ENCODE data around the gene SLC18A2.
"Not testable (repeated sequence)": the region's sequence is repeated elsewhere in the genome, so short reads cannot be mapped to it uniquely, and the experiment has no call there.

Gene SLC18A2

GRCh38 chr10:117240621-117241529, at the start of gene SLC18A2:
Gene SLC18A2 (plus strand): TSS chr10:117241114. CDS start chr10:117241694, 580 bp downstream.
- DNase-seq (ENCODE audit: low read depth in 2 of 2, low spot score in 1 of 2) = no peak

GRCh38 chr10:117197189-117197588, 43.7 kb upstream of the SLC18A2 start, which contains the start of gene KCNK18:
Gene KCNK18 (plus strand): TSS chr10:117197489. CDS start chr10:117197489, 0 bp downstream.
- DNase-seq (ENCODE audit: low read depth in 2 of 2, low spot score in 1 of 2) = no peak

DNA sequence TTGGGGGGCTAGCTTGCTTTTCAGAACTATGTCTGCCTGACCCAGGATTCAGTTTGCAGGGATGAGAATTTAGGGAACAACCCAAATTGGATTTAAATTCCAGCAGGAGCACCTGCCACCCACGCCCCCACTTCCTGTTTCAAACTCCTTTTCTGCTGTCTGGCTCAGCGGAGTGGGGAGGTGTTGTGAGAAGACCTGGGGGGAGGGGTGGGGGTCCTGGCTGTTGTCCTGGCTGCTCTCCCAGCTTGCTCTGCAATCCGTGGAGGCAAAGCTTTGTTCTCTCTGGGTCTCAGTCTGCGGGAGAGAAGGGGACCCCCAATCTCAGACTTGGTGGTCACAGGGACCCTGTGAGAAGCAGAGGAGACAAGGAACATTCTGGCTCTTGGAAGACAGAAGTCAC, 42.8 kb upstream of the SLC18A2 start:
- no peak for DNase-seq (ENCODE audit: low read depth in 2 of 2, low spot score in 1 of 2)

GRCh38 chr10:117201826-117202225, 39.1 kb upstream of the SLC18A2 start:
- no peak for DNase-seq (ENCODE audit: low read depth in 2 of 2, low spot score in 1 of 2)

DNA sequence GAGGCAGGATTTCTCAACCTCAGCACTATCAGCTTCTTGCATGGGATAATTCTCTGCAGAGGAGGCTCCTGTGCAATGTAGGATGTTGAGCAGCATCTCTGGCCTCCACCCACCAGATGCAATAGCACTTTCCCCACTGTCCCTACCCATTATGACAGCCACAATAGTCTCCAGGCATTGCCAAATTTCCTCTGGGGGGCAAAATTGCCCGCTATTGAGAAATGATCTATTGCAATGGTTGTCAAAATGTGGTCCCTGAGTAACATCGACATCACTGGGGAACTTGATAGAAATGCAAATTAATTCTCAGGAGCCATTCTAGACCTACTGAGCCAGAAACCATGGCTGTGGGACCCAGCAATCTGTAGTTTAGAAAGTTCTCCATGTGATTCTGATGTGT, 36.6 kb upstream of the SLC18A2 start:
- DNase-seq (ENCODE audit: low read depth in 2 of 2, low spot score in 1 of 2) = no peak

DNA sequence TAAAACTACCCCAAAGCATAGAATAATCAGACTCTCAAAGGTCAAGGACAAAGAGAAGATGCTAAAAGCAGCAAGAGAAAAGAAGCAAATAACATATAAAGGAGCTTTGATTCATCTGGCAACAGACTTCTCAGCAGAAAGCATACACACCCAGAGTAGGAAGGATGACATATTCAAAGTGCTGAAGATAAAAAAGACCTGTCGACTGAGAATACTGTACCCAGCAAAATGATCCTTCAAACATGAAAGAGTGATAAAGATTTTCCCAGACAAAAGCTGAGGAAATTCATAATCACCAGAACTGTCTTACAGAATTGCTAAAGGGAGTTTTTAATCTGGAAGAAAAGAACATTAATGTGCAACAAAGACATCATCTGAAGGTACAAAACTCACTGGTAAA, 28.7 kb upstream of the SLC18A2 start:
- no peak for DNase-seq (ENCODE audit: low read depth in 2 of 2, low spot score in 1 of 2)

DNA sequence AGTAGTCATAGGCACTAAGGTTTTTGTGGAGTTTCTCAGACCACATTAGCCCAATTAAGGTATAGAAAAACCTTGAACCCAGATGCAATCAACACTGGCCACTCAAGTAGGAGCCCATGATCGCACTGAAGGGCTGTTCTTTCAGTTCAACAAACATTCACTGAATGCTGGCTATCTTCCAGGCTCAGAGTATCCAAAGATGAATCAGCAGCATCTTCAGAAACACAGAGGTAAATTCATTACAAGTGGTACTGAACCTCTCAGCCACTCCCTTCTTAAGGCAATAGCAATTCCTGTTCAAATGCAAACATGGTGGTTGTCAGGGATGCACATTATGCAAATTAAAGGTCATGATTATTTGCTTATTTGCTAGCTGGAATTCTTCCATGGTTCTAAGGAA, 26.5 kb upstream of the SLC18A2 start:
- no peak for DNase-seq (ENCODE audit: low read depth in 2 of 2, low spot score in 1 of 2)

DNA sequence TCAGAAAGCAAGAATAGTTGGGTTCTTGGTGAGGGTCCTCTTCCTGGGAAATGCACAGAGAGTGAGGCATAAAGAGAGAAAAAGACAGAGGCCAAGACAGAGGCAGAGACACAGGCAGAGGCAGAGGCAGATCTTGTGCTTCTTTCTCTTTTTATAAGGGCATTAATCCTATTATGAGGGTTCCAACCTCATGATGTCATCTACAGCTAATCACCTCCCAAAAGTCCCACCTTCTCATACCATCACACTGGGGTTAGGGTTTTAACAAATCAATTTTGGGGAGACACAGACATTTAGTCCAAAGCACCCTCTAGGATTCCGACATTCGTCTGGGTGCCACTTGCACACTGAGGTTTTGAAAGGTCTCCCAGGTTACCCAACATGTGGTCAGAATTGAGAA, 25.8 kb upstream of the SLC18A2 start:
- no peak for DNase-seq (ENCODE audit: low read depth in 2 of 2, low spot score in 1 of 2)

DNA sequence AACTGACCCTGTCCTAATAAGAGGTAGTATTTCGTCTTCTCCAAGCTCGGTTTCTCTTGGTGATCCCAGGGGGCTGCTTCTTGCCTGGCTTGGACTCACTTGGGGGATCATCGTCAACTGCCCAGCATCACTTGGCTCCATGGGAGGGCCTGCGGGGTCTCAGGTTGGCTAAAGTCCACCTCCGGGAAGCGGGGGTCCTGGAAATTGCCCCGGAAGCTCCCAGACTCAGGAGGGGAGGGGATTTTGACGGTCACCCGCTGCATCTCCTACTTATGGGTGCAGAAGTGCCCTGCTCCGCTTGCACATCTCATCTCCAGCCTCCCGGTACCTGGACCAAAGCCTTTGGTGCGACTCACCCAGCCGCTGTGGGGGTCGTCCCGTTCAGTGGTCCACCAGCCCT, 24.9 kb upstream of the SLC18A2 start:
- no peak for DNase-seq (ENCODE audit: low read depth in 2 of 2, low spot score in 1 of 2)

GRCh38 chr10:117216611-117217195, 24.2 kb upstream of the SLC18A2 start:
- DNase-seq (ENCODE audit: low read depth in 2 of 2, low spot score in 1 of 2) = peak; percentile 34 to 36

DNA sequence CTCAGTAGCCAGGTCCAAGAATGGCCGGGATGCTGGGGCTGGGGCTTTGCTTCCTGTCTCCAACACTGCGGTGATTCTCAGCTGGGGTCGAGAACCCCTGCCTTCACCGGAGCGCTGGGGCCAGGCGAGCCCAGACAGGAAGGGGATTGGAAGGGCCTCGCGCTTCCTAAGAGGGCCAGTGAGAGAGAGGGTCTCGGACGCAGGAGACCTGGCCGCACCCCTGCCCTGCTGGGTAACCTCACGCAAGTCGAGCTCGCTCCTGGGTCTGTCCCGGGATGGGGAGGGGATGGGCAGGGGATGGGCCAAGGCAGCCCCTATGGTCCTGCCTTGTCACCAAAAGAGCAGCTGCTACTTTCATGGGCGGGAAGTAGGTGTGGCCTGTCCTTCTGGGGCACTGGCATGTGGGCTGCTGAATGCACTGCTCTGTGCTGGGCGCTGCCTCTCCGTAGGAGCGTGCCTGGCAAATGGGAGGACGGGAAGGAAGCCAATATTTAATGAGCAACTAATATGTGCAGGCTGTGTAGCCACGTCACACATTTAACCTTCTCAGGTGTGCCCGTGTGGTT, 23.6 kb upstream of the SLC18A2 start:
- no peak for DNase-seq (ENCODE audit: low read depth in 2 of 2, low spot score in 1 of 2)

GRCh38 chr10:117218654-117219053, 22.3 kb upstream of the SLC18A2 start:
- DNase-seq (ENCODE audit: low read depth in 2 of 2, low spot score in 1 of 2) = no peak

DNA sequence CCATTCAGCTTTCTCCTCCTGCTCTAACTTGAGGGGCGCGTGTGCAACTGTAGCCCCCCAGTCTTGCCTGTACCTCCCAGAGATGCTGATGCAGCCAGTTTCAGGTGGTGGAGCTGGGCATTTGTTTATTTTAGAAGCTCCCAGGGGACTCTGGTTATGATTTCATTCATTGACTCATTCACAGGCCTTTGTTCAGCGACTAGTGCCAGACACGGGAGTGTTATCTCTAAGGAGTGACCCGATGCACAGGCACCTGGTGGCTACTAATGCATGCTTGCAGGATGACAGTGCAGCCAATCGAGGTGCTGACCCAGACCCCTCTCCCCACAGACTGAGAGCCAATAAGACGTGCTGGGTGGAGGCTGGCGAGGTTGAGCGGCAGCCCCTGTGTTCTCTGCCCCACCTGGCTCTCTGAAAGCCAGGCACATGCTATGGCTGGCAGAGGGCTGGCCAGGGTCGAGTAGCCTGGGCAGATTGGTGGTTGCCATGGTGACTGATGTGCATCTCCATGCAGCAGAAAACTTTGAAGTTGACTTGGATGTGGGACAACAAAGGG, 19.7 kb upstream of the SLC18A2 start:
- DNase-seq (ENCODE audit: low read depth in 2 of 2, low spot score in 1 of 2) = no peak

DNA sequence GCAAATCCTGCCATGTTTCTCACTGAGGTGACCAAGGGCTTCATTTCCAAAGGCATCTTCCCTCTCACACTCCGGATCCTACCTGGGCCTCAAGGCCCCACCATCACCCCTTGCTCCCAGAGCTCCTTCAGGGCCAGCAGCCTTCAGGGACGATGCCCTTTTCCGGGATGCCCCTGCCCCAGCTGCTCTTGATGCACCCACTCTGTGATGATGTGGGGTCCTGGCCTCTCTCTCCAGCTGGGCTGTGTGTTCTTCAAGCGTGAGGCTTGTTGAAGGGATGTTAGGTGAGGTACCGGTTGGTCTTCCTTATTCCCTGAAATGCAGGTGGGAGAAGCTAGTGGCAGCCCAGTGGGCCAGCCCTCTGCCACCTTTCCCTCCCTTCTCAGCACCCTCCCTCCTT, 18.4 kb upstream of the SLC18A2 start:
- no peak for DNase-seq (ENCODE audit: low read depth in 2 of 2, low spot score in 1 of 2)

- no peak for DNase-seq (ENCODE audit: low read depth in 2 of 2, low spot score in 1 of 2)
Measured at GRCh38 chr10:117222976-117223692, 17.8 kb upstream of the SLC18A2 start.

- no peak for DNase-seq (ENCODE audit: low read depth in 2 of 2, low spot score in 1 of 2)
Measured at GRCh38 chr10:117223693-117224430, 17.1 kb upstream of the SLC18A2 start.

DNA sequence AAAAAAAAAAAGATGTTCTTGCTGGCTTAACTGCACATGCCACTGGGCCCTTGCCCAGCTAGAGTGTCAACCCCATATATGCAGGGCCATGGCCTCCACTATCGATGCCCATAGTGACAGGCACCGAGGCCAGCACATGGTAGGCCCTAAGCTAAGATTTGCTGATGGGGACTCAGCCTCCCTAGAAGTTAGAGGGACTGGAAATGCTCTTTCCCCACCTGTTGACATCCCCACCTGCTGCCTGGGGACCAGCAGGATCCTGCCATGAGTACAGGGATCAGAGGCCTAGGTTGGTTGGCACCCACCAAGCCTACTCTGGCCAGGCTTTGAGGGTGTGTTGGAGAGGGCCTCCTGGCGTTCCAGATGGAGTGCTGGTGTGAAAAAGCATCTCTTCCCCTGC, 16.0 kb upstream of the SLC18A2 start:
- no peak for DNase-seq (ENCODE audit: low read depth in 2 of 2, low spot score in 1 of 2)

DNA sequence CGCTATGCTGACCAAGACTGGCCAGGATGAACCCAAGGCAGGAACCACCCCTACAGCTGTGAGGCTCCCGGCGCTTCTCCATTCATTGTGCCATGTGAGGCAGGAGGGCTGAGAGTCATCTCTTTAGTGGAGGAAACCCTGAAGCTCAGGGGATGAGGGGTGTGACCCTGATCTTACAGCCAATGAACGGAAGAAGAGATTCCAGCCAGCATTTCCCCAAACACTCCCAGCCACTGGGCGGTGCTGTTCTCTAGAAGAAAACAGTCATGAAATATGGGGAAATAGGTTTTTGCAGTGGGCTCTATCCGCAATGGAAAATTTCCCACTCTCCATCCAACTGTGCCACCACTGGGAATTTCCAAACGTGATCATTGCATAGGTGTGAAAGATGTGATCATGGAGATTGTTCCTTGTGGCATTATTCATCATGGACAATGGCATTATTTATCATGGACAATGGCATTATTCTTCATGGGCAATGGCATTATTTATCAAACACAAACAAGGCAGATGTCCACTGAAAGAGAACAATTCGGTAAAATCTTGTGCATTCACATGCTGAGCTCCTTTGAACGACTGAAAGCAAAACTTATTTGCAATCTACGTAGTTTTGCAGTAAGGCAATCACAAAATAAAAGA, 14.0 kb upstream of the SLC18A2 start:
- DNase-seq (ENCODE audit: low read depth in 2 of 2, low spot score in 1 of 2) = no peak

- no peak for DNase-seq (ENCODE audit: low read depth in 2 of 2, low spot score in 1 of 2)
Measured at GRCh38 chr10:117228210-117228609, 12.7 kb upstream of the SLC18A2 start.

- DNase-seq (ENCODE audit: low read depth in 2 of 2, low spot score in 1 of 2) = not testable (repeated sequence)
Measured at GRCh38 chr10:117230107-117230506, 10.8 kb upstream of the SLC18A2 start.

All from stimulated activated CD8-positive, alpha-beta memory T cell treated with anti-CD3 and anti-CD28 coated beads, Interleukin-4, amount 100 ng/mL, for 4 hours (primary cell).